T-helper 22 cell (primary cell): ENCODE data around the gene CTNND2.
"Not testable (repeated sequence)": the region's sequence is repeated elsewhere in the genome, so short reads cannot be mapped to it uniquely, and the experiment has no call there.

Experiments used
- DNase-seq: peaks from one replicate; pipeline ENCODE4 v3.0.0-alpha.2; 2020; ENCODE audit warnings: low read depth

CTNND2 gene

GRCh38 chr5:11452852-11453251 is 451.4 kb downstream of the CTNND2 start:
- no peak for DNase-seq

- DNase-seq: no peak
Observed at GRCh38 chr5:11449966-11450365, 454.3 kb downstream of the CTNND2 start.

- DNase-seq: no peak
Observed at GRCh38 chr5:11449217-11449616, 455.0 kb downstream of the CTNND2 start.

GRCh38 chr5:11443831-11444230 is 460.4 kb downstream of the CTNND2 start:
- DNase-seq: no peak

GRCh38 chr5:11432116-11432515 is 472.1 kb downstream of the CTNND2 start:
- no peak for DNase-seq

- DNase-seq: no peak
Observed at GRCh38 chr5:11429254-11429653, 475.0 kb downstream of the CTNND2 start.

GRCh38 chr5:11427569-11427968 is 476.7 kb downstream of the CTNND2 start:
- no peak for DNase-seq

- DNase-seq: no peak
Observed at GRCh38 chr5:11426442-11426841, 477.8 kb downstream of the CTNND2 start.

- DNase-seq: no peak
Observed at GRCh38 chr5:11422342-11422741, 481.9 kb downstream of the CTNND2 start.

- no peak for DNase-seq
Observed at GRCh38 chr5:11420969-11421368, 483.3 kb downstream of the CTNND2 start.

GRCh38 chr5:11415751-11416150 is 488.5 kb downstream of the CTNND2 start:
- no peak for DNase-seq

GRCh38 chr5:11414732-11415131 is 489.5 kb downstream of the CTNND2 start:
- not testable (repeated sequence) for DNase-seq

- DNase-seq: no peak
Observed at GRCh38 chr5:11411621-11412020, 492.6 kb downstream of the CTNND2 start.

- DNase-seq: no peak
Observed at GRCh38 chr5:11407556-11408145, 496.6 kb downstream of the CTNND2 start.

GRCh38 chr5:11400316-11400715 is 503.9 kb downstream of the CTNND2 start:
- no peak for DNase-seq

- no peak for DNase-seq
Observed at GRCh38 chr5:11398728-11399127, 505.5 kb downstream of the CTNND2 start.

- DNase-seq: no peak
Observed at GRCh38 chr5:11397549-11397948, 506.7 kb downstream of the CTNND2 start.

- DNase-seq: no peak
Observed at GRCh38 chr5:11396917-11397316, 507.3 kb downstream of the CTNND2 start.

- DNase-seq: no peak
Observed at GRCh38 chr5:11394933-11395332, 509.3 kb downstream of the CTNND2 start.

- no peak for DNase-seq
Observed at GRCh38 chr5:11390291-11390767, 513.9 kb downstream of the CTNND2 start.

GRCh38 chr5:11387382-11387781 is 516.9 kb downstream of the CTNND2 start:
- DNase-seq: no peak

GRCh38 chr5:11386398-11386797 is 517.8 kb downstream of the CTNND2 start:
- DNase-seq: no peak

GRCh38 chr5:11385901-11386293 is 518.3 kb downstream of the CTNND2 start:
- DNase-seq: no peak

GRCh38 chr5:11385251-11385900 is 518.9 kb downstream of the CTNND2 start:
- no peak for DNase-seq
